H1 (cell line): ENCODE measurements around the gene RNU4-1. TPM values are rescaled to one million over a fixed set of nuclear protein-coding genes. Genes with fewer than 3 reads are reported as not detected.

Source experiments
- GABPA ChIP-seq: IDR thresholded peaks from 2 replicates; pipeline ENCODE4 v1.6.1; 2011; ENCODE audit warnings: mild to moderate bottlenecking, low read length, moderate library complexity, borderline replicate concordance; ENCODE audit not compliant: insufficient read depth
- NRF1 ChIP-seq: IDR thresholded peaks from 2 replicates; pipeline ENCODE4 v1.6.1; 2011; ENCODE audit warnings: mild to moderate bottlenecking, low read depth, low read length, improper control_type of control experiment
- TBP ChIP-seq: IDR thresholded peaks from 2 replicates; pipeline ENCODE4 v1.6.1; 2011; ENCODE audit warnings: low read depth, low read length, improper control_type of control experiment
- polyA plus RNA-seq, 7 experiments: library from polyadenylated mRNA; depleted of rRNA in 3 of 7; stranded (reverse) in 5 of 7; unstranded in 2 of 7; fragments of >200 nt in 5 of 7; fragments of 200-250 nt in 2 of 7; gene quantifications; 1 replicate in 5 of 7; 2 replicates in 1 of 7; 4 replicates in 1 of 7; pipeline versions ENCODE4 v1.2.1 to v1.2.3, GENCODE V29; 2011 to 2013; ENCODE audit warnings: missing spikeins in 2 of 7, mixed read lengths in 2 of 7
- total RNA-seq: library from RNA; stranded (reverse); fragmentation: NEBNext Ultra II Directional; extraction: Animal tissue kit (Norgen Biotek cat#: 25700); gene quantifications from 2 replicates; pipeline ENCODE4 v1.2.1, GENCODE V29; 2021
- TF ChIP-seq, protein P1 (sequence below): fragments of 300-600 bp; sonication (generic); IDR thresholded peaks from 2 replicates; pipeline ENCODE4 v1.7.1; 2012; ENCODE audit warnings: low read length, moderate library complexity, mild to moderate bottlenecking, inconsistent platforms; ENCODE audit not compliant: insufficient replicate concordance

RNU4-1 gene
- total and polyA plus RNA-seq, 2 of the 8 experiments (the other 6 are each of a cell fraction or from before 2014, with no cell fraction given): under 0.01 to 1,424 TPM

DNA sequence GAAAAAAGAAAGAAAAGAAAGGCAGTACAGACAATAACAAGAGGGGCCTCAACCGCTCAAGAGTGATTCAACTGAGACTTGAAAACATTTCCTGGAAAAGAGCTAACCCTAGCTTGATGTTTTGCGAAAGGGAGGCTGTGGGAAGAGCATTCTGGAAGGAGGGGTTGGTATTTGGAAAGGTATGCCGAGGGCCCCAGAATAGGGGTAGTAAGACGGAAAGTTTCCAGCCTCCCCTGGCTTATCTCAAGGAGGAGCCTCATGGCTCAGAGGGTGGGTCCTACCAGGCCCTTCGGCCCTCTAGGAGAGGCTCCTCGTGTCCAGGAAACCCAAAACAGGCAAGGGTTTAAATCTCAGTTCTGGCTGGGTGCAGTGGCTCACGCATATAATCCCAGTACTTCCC, 9.7 kb downstream of the RNU4-1 start (continued):
- TF ChIP-seq, protein P1, sequence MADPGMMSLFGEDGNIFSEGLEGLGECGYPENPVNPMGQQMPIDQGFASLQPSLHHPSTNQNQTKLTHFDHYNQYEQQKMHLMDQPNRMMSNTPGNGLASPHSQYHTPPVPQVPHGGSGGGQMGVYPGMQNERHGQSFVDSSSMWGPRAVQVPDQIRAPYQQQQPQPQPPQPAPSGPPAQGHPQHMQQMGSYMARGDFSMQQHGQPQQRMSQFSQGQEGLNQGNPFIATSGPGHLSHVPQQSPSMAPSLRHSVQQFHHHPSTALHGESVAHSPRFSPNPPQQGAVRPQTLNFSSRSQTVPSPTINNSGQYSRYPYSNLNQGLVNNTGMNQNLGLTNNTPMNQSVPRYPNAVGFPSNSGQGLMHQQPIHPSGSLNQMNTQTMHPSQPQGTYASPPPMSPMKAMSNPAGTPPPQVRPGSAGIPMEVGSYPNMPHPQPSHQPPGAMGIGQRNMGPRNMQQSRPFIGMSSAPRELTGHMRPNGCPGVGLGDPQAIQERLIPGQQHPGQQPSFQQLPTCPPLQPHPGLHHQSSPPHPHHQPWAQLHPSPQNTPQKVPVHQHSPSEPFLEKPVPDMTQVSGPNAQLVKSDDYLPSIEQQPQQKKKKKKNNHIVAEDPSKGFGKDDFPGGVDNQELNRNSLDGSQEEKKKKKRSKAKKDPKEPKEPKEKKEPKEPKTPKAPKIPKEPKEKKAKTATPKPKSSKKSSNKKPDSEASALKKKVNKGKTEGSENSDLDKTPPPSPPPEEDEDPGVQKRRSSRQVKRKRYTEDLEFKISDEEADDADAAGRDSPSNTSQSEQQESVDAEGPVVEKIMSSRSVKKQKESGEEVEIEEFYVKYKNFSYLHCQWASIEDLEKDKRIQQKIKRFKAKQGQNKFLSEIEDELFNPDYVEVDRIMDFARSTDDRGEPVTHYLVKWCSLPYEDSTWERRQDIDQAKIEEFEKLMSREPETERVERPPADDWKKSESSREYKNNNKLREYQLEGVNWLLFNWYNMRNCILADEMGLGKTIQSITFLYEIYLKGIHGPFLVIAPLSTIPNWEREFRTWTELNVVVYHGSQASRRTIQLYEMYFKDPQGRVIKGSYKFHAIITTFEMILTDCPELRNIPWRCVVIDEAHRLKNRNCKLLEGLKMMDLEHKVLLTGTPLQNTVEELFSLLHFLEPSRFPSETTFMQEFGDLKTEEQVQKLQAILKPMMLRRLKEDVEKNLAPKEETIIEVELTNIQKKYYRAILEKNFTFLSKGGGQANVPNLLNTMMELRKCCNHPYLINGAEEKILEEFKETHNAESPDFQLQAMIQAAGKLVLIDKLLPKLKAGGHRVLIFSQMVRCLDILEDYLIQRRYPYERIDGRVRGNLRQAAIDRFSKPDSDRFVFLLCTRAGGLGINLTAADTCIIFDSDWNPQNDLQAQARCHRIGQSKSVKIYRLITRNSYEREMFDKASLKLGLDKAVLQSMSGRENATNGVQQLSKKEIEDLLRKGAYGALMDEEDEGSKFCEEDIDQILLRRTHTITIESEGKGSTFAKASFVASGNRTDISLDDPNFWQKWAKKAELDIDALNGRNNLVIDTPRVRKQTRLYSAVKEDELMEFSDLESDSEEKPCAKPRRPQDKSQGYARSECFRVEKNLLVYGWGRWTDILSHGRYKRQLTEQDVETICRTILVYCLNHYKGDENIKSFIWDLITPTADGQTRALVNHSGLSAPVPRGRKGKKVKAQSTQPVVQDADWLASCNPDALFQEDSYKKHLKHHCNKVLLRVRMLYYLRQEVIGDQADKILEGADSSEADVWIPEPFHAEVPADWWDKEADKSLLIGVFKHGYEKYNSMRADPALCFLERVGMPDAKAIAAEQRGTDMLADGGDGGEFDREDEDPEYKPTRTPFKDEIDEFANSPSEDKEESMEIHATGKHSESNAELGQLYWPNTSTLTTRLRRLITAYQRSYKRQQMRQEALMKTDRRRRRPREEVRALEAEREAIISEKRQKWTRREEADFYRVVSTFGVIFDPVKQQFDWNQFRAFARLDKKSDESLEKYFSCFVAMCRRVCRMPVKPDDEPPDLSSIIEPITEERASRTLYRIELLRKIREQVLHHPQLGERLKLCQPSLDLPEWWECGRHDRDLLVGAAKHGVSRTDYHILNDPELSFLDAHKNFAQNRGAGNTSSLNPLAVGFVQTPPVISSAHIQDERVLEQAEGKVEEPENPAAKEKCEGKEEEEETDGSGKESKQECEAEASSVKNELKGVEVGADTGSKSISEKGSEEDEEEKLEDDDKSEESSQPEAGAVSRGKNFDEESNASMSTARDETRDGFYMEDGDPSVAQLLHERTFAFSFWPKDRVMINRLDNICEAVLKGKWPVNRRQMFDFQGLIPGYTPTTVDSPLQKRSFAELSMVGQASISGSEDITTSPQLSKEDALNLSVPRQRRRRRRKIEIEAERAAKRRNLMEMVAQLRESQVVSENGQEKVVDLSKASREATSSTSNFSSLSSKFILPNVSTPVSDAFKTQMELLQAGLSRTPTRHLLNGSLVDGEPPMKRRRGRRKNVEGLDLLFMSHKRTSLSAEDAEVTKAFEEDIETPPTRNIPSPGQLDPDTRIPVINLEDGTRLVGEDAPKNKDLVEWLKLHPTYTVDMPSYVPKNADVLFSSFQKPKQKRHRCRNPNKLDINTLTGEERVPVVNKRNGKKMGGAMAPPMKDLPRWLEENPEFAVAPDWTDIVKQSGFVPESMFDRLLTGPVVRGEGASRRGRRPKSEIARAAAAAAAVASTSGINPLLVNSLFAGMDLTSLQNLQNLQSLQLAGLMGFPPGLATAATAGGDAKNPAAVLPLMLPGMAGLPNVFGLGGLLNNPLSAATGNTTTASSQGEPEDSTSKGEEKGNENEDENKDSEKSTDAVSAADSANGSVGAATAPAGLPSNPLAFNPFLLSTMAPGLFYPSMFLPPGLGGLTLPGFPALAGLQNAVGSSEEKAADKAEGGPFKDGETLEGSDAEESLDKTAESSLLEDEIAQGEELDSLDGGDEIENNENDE: no peak
- TF ChIP-seq TBP (no peak), NRF1 (no peak), GABPA (no peak)
- TF ChIP-seq, all 59 proteins: peak for 2
